ENCODE data around the gene GPATCH8. TPM values are rescaled to one million over a fixed set of nuclear protein-coding genes. Genes with fewer than 3 reads are reported as not detected.

The GPATCH8 gene
- polyA plus RNA-seq, 1 donor (not counting 4 experiments of a cell fraction or from before 2014, with no cell fraction given), result 15.1 TPM

DNA sequence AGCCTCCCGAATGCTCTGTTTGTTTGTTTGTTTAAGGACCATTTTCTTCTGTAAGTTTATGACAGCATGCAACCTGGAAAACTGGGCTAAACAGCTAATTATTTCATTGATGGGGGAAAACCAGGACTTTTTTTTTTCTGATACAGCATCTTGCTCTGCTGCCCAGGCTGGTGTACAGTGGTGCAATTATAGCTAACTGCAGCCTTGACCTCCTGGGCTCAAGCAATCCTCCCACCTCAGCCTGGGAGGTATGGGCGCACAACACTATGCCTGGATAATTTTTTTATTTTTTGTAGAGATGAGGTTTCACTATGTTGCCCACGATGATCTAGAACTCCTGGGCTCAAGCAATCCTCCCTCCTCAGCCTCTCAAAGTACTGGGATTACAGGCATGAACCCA, 37.3 kb downstream of the GPATCH8 start:
- H3K9ac ChIP-seq (ENCODE audit: control insufficient read depth, extremely low read depth, insufficient read depth, low read length), result no peak overlapping the region
- H3K9me1 ChIP-seq (ENCODE audit: control insufficient read depth, extremely low read depth, insufficient read depth, low read length), result no peaks in the 10 kb centered on the region
- peaks cover 45% of the 10 kb centered on the region for H3K79me2 ChIP-seq (ENCODE audit: control insufficient read depth, insufficient read depth, low read length)
- FAIRE-seq, result no peak
- peaks cover 3% of the 10 kb centered on the region for H4K20me1 ChIP-seq (ENCODE audit: control insufficient read depth, extremely low read depth, insufficient read depth, low read length)
- no peak overlapping the region for H3K4me2 ChIP-seq (ENCODE audit: control insufficient read depth, extremely low read depth, insufficient read depth, low read depth, low read length)
- no peaks in the 10 kb centered on the region for H3K27me3 ChIP-seq (ENCODE audit: control insufficient read depth, extremely low read depth, insufficient read depth, low read length)
- H3K4me3 ChIP-seq (ENCODE audit: control insufficient read depth in 2 of 3, extremely low read depth in 1 of 3, insufficient read depth in 2 of 3, low read depth in 1 of 3, low read length in 3 of 3), result no peak overlapping the region
- H3K27ac ChIP-seq (ENCODE audit: control insufficient read depth, insufficient read depth, low read length), result no peak overlapping the region
- TF ChIP-seq, protein P1, sequence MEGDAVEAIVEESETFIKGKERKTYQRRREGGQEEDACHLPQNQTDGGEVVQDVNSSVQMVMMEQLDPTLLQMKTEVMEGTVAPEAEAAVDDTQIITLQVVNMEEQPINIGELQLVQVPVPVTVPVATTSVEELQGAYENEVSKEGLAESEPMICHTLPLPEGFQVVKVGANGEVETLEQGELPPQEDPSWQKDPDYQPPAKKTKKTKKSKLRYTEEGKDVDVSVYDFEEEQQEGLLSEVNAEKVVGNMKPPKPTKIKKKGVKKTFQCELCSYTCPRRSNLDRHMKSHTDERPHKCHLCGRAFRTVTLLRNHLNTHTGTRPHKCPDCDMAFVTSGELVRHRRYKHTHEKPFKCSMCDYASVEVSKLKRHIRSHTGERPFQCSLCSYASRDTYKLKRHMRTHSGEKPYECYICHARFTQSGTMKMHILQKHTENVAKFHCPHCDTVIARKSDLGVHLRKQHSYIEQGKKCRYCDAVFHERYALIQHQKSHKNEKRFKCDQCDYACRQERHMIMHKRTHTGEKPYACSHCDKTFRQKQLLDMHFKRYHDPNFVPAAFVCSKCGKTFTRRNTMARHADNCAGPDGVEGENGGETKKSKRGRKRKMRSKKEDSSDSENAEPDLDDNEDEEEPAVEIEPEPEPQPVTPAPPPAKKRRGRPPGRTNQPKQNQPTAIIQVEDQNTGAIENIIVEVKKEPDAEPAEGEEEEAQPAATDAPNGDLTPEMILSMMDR (optimal IDR thresholded peaks at IDR 0.05 in 1 of 3, IDR thresholded peaks at IDR 0.05 in 1 of 3, conservative IDR thresholded peaks at IDR 0.05 in 1 of 3; ENCODE audit: extremely low read depth in 1 of 3, insufficient read depth in 2 of 3, low read length in 3 of 3), result no peak
- no peak for TF ChIP-seq EZH2 (IDR thresholded peaks at IDR 0.05; ENCODE audit: low read length)
- H2AFZ ChIP-seq (ENCODE audit: control insufficient read depth, low read length), result no peak overlapping the region
- peaks cover 0 to 5% of the 10 kb centered on the region in 2 experiments for H3K36me3 ChIP-seq (ENCODE audit: control insufficient read depth in 2 of 2, extremely low read depth in 1 of 2, insufficient read depth in 2 of 2, low read length in 2 of 2)
- no peak for DNase-seq (ENCODE audit: low read depth, low spot score)
- no peaks in the 10 kb centered on the region for H3K9me3 ChIP-seq (ENCODE audit: control insufficient read depth, low read depth, low read length)
- H3K4me1 ChIP-seq (ENCODE audit: control insufficient read depth, extremely low read depth, insufficient read depth, low read length), result no peaks in the 10 kb centered on the region
- dilution Hi-C loops (cut with MboI; ENCODE audit: extremely low pct_ligation_motif_present, low sequenced_read_pairs), result no loop called here

DNA sequence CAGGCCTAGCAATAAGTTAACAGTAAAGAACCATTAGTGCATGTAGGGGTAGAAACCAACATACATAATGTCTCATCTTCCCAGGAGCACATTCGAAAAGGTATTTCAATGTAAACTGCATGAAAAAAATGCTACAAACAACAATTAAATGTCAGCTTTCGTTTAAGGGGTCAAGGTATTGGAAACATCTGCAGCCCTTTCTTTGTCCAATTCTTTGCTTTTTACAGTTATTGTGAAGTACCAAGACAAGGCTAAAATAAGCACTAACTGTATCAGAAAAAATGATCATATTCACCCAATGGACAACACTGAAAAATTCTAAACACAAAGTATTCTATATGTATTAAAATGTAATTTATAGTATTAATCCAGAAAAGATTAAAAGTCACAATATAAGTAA, 37.9 kb downstream of the GPATCH8 start:
- Histone ChIP-seq H3K9ac (ENCODE audit: control insufficient read depth, extremely low read depth, insufficient read depth, low read length) (no peak overlapping the region), H4K20me1 (ENCODE audit: control insufficient read depth, extremely low read depth, insufficient read depth, low read length) (peaks cover 3% of the 10 kb centered on the region), H3K4me1 (ENCODE audit: control insufficient read depth, extremely low read depth, insufficient read depth, low read length) (no peaks in the 10 kb centered on the region), H3K4me2 (ENCODE audit: control insufficient read depth, extremely low read depth, insufficient read depth, low read depth, low read length) (no peak overlapping the region), H3K27ac (ENCODE audit: control insufficient read depth, insufficient read depth, low read length) (no peak overlapping the region), H3K36me3 (ENCODE audit: control insufficient read depth in 2 of 2, extremely low read depth in 1 of 2, insufficient read depth in 2 of 2, low read length in 2 of 2) (peaks cover 0 to 5% of the 10 kb centered on the region in 2 experiments), H3K79me2 (ENCODE audit: control insufficient read depth, insufficient read depth, low read length) (peaks cover 41% of the 10 kb centered on the region), H3K4me3 (ENCODE audit: control insufficient read depth in 2 of 3, extremely low read depth in 1 of 3, insufficient read depth in 2 of 3, low read depth in 1 of 3, low read length in 3 of 3) (no peak overlapping the region), H3K9me3 (ENCODE audit: control insufficient read depth, low read depth, low read length) (no peaks in the 10 kb centered on the region), H3K27me3 (ENCODE audit: control insufficient read depth, extremely low read depth, insufficient read depth, low read length) (no peaks in the 10 kb centered on the region), H2AFZ (ENCODE audit: control insufficient read depth, low read length) (no peak overlapping the region), H3K9me1 (ENCODE audit: control insufficient read depth, extremely low read depth, insufficient read depth, low read length) (no peaks in the 10 kb centered on the region)
- TF ChIP-seq EZH2 (IDR thresholded peaks at IDR 0.05; ENCODE audit: low read length), result no peak
- TF ChIP-seq, protein P1 (optimal IDR thresholded peaks at IDR 0.05 in 1 of 3, IDR thresholded peaks at IDR 0.05 in 1 of 3, conservative IDR thresholded peaks at IDR 0.05 in 1 of 3; ENCODE audit: extremely low read depth in 1 of 3, insufficient read depth in 2 of 3, low read length in 3 of 3), result no peak
- DNase-seq (ENCODE audit: low read depth, low spot score) (no peak), FAIRE-seq (no peak)
- dilution Hi-C loops (cut with MboI; ENCODE audit: extremely low pct_ligation_motif_present, low sequenced_read_pairs), result no loop called here

Measured in keratinocyte (primary cell).